OCI-M1 (cell line): ENCODE measurements around the gene LAPTM4A.

ENCODE experiments used
- DNase-seq: peaks from one replicate; lab custom pipeline; 2025; lab: John Stamatoyannopoulos, UW

The LAPTM4A gene

DNA sequence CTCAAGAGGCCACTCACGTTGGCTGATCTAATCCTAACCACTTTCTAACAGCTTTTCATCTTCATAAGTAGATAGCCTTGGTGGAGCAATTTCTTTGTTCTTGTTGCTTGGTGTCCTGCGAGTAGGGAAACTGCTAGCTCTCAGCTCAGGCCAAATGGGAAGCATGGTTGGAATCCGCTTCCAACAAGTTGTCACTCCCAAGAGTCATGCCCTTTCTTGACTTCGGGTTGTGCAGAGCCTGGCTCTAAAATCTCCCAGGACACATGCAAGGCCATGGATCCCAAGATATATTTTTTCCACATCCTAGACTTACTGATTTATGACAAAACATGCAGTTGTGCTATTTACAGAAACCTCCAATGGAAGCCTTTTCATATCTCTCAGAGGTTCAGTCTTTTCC lies 31.7 kb downstream of the LAPTM4A start:
- DNase-seq, result no peak

DNA sequence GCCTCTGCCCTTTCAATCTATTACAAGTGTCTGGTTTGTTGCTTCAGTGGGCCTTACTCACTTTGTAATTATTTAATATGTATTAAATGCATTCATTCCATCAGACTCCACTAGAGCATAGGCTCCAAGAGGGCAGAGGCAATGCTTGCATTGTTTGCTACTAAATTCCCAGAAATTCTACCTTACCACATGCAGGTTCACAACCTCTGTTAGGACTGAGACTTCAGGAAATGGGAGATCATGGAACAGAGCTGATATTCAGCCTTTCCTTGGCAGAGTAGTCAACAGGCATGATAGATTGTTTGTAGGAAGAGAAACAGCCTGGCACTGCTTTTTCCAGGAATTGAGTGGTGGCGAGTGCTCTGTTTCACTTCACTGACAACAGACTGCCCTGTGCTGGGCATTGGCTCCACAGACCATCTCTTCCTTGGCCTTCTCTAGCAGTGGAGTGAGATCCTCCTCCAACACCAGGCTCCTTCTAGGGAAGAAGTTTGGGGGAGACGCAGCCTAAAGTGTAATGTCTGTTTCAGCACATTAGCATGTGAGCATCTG lies 32.8 kb downstream of the LAPTM4A start:
- DNase-seq, result no peak

DNA sequence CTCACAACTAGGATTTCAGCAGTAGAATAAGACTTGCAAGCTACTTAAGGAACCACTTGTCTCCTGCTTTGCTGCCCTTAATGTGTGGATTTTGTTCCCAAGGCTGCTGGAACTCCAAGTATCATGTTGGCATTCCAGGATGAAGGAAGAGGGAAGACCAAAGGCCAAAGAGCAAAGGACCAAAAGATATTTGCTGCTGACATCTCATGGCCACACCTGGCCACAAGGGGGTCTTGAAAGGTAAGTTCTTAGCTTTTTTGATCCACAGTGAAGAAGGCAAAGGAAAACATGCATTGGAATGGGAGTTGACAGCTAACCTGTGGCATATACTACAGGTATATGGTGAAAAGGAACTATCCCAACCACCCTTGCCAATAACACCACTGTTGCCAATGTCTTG lies 35.1 kb downstream of the LAPTM4A start:
- DNase-seq, result no peak

DNA sequence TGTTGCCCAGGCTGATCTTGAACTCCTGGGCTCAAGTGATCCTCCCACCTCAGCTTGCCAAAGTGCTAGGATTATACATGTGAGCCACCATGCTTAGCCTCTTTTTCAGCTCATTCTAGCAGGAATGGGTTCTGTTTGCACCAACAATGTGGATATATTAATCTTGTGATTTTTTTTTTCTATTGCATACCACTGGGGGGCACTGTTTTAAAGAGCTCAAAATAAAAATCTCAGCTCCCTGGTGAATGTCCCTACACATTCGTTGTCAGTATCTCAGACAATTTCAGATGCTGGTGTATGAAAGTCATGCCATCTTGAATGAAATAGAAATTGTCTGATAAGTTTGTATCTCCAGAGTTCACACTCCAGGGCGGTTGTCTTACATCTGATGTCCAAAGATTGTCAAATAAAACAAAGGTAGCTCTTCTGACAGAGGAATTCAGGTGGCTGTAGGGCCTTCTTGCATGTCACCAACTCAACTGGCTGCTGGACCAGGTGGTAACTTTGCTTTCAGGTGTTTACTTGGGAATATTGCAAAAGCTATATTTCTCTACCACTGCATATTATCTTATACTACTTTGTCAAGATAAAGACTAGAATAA lies 35.8 kb downstream of the LAPTM4A start:
- DNase-seq, result peak; percentile 61

DNA sequence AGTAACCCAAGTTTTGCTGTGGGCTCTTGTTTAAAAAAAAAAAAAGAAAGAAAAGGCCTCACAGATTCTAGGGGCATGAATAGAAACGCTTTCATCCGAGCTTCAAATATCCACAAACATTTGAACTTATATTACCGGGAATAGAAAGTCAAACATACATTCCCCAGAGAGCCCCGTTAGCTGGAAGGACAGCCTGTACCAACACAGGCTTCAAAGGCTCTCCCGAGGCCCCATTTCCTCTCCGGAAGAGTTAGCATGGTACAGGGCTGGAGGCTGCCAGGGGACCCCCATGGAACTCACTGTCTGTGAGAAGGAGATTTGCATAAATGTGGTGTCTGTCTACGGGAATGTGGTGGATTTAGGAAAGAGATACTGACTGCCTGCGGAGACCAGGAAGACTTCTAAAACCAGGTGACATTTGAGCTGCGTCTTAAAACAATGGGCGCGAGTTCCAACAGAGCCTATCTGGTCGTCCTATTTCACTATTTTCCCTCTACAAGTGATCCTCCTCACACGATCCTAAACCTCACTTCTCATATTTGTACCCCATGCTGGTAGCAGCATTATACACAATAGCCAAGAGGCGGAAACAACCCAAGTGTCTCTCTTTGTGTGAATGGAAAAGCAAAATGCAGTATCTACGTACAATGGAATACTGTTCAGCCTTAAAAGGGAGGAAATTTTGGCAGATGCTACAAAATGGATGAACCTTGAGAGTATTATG lies 38.1 kb downstream of the LAPTM4A start:
- DNase-seq, result no peak

DNA sequence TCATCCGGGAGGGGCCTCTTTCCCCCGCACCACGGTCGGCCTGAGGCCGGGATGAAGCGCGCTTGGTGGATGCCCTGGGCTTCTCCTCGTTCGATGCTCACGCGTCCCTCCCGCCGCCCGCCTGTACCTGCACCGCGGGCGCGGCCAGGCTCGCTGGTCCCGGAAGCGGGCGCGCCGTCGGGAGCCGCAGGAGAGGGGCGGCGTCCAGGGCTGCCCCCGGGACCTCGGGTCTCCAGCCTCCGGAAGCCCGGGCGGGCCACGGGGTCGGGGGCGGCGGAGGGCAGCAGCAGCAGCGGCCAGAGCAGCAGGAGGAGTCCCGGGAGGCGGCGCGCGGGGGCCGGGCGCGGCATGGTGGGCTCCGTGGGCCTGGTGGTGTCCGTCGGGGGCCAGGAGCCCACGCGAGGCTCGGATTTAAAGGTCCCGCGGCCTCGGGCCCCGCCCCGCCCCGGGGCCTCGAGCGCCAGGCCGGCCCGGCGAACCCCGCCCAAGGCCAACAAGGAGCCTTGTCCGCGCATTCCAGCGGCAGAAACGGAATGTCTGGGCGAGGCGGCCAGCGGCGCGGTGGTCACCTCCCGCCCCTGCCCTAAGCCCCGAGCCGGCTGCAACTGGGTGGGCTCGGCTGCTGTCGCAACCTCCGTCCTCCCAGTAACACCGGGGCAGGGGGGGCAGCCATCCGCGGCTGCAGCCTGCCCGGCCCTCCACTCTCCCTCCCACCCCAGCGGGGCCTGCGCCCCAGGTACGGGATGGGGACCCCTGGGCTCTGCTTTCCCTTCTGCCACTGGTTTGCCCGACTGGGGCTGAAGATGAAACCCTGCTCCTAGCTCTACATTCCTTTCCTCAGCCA lies 38.9 kb downstream of the LAPTM4A start, which contains the start of gene MATN3:
Gene MATN3 (minus strand): TSS at position 387 of the 844 bp plus-strand sequence. CDS start 37 bp downstream, at position 350.
- no peak for DNase-seq

DNA sequence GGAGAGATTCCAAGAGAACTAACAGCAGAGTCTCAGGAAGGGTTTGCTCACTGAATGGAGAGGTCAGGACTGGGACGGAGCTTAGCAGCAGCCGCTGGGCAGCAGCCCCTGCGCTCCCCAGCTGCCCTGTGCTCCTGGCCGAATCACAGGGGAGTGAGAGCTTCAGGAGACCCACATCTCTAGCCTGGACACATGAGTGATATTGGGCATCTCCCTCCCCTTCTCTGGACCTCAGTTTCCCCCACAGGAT lies 39.5 kb downstream of the LAPTM4A start:
- no peak for DNase-seq

DNA sequence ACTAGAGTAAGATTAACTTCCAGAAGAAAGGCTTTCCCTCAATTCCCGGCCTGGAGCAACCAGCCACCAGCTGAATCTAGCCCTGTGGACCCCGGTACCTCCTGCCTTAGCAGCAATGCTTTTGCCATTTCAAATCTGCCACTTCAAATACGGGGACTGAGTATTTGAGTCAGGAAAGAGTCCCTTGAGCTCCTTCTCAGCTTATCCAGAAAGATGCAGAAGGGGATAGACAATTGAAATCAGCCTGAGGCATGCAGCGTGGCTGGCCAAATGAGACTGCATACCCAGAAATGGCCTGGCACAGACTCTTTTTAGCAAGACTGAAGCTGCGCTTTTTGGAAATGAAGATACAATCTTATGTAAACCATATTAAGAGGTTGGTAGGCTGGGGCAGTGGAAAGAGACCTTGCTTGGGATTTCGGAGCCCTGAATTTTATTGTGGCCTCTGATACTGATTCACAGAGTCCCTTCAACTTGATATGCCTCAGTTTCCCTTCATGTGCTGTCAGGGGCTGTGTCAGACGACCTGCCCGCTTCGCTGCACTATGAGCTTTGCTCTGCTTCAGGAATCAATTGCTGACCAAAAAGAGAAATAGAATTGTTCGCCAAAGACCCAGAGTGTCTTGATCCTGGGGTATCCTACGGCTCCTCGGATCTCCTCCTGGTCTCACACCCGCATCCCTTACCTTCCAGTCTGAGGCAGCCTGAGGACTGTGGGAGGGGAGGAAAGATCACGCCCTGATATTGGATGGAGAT lies 40.0 kb downstream of the LAPTM4A start:
- no peak for DNase-seq

DNA sequence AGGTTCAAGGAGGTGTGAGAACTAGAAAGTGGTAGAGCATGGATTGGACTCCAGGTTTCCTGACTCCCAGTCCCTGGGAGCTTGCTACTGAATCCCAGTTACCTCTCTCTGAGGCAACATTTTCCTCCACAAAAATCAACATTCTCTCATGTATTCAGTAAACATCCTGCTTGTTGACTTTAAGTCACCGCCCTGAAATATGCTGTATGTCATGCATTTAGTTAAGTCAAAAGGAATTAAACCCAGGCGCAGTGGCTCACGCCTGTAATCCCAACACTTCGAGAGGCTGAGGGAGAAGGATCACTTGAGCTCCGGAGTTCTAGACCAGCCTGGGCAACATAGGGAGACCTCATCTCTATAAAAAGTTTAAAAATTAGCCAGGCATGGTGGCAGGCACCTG lies 42.7 kb downstream of the LAPTM4A start:
- DNase-seq, result no peak

DNA sequence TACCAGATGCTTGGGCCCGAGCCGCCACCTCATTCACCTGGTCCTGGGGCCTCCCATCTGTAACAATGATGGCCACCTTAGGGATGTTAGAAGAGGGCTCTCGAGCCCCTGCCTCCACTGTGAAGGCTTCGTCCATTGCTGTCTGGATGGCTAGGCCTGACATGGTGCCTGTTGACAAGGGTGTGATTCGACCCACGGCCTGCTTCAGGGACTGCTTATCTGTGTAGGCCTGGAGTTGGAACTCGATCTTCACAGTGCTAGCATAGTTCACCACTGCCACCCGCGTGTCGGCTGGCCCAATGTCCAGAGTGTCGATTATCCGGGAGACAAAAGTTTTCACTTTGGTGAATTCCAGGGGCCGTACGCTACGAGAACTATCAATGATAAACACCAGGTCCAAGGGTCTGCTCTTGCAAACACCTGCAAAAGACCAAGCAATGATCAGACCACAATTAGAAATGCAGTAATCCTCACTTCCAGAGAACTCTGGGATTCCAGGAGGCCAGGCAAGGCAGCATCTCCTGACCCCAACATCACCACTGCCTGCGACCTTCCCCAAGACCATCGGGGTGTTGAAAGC lies 45.4 kb downstream of the LAPTM4A start:
- no peak for DNase-seq

DNA sequence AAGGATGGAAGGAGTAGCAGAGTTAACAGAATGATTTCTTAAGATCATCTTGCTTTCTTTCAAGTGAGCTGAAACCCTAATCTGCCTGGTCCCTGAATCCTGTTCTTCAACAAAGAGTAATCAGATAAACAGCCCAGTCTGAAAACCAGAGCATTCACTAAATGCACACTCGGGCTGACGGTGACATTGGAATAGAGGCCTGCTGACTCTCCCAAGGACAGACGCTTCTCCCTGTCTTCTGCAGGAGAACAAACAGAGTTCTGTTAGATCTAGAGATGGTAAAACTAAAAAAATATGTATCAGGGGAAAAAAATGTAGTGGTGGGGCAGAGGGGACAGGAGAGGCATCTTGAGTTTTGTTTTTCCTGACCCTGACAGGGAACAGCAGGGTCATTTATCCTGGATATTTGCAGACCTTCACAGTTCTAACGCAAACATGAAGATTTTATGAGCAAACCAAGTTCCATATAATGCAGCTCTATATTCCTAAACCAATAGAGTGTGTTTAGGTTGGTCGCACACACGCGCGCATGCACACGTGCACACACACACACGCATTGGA lies 46.3 kb downstream of the LAPTM4A start:
- DNase-seq, result no peak

DNA sequence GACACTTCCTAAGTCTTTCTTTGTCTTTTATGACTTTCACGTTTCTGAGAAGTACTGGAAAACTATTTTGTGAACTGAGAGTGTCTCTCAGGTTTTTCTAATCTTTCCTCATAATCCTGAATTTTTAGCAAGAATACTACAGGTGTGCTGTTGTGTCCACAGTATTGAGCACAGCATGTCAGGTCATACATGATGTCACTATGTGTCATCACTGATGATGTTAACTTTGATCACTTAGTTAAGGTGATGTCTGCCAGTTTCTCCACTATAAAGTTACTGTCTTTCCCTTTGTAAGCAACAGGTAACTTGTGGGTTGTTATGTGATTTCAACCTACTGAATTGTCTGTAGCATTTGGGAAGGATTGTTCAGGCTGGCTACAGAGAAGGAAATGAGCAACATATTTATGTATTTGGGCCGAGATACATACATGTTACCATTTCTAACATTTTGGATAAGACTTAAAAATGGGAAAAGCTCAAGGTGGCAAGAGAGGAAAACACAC lies 50.0 kb downstream of the LAPTM4A start:
- no peak for DNase-seq

DNA sequence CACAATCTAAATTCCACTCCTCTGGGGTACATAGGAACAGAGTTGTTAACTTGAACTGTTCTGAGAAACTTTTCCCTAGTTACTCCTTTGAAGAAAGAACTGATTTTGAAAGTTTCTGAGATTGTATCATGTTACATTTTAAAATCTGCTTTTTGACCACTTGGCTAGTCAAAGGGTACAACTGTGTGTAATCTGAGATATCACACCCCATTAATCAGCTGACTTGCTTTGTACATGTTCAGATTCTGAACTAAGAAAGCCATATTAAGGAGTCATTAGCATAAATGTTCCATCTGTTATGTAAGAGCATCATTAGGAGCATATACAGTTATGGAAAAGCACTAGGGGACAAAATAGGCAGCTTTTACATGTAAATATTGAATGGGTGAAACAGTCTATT lies 57.7 kb downstream of the LAPTM4A start:
- DNase-seq, result no peak

DNA sequence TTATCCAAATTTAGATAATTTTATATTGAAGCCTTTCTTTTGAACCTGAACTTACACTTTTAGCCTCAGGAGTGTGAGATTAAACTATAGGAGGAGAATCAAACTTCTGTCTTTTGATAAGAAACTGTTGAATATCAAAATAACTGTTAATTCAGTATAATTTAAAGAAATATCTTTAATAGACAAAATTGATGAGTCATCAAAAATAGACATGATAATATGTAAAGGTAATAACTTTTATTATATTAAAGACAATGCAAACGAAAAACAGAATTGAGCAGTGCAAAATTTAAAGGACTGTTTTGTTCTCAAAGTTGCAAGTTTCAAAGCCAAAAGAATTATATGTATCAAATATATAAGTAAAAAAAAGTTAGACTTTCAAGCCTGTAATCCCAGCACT lies 59.5 kb downstream of the LAPTM4A start:
- DNase-seq, result no peak

DNA sequence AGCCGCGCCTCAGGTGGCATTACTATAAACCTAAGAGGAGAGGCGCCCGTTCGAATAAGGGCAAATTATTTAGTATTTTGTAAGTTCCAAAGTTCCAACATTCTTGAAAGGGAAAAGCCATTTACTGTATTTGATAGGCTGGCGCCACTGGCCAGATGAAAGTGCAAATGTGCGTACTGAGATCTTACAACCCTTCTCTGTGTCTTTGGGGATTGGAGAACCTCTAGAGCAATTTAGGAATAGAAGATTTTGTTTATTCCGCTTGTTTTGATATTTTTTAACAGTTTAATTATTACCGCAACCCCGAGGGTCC lies 61.1 kb downstream of the LAPTM4A start:
- no peak for DNase-seq

DNA sequence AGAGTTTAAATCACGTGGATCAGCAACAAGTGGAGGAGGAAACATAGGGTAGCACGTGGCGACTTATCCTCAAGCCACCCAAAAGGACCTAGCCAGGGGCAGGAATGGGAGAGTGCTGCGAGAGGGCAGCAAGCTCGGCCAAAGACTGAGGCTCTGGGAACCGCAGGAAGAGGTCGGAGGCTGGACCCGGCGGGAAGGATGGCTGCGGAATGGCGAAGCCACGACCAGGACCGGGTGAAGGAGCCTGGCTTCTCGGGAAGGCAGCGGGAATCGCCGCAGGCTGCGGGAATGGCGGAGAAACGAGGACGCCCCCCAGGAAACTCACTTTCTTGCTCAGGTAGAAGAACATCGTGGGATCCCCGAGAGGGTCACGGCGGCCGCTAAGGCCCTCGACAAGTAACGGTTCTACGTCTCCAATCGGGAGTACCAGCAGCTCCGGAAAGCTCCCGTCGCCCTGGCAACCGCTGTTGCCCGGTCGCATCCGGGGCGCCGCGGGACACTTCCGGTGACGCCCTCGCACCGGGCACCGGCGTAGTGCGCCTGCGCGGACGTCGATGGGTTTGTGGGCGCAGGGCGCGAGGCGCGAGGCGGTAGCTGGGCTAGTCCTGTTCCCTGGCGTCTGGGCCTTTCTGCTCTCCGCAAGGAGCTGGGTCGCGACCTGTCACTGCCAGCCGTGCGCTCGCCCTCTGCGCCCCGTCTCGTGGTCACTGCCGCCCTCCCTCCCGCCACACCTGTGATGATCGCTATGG lies 61.6 kb downstream of the LAPTM4A start, which contains the start of gene WDR35:
Gene WDR35 (minus strand): TSS at position 439 of the 749 bp plus-strand sequence. CDS start 90 bp downstream, at position 349.
- DNase-seq, result peak; percentile 84

DNA sequence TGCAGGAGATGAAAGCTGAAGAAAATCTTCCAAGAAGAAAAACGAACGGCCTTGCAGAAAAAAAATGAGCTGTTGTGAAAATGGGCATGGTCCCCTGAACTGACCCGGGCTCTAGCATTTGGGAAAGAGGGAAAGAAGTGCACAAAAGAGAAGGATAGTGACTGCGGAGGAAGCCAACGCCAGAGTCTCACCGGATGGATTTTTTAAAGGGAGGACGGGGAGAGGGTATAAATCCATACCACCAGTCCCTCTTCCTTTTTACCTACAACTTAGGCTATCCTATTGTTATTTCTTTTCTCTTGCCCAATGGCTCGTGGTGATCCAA lies 62.1 kb downstream of the LAPTM4A start:
- DNase-seq, result no peak

DNA sequence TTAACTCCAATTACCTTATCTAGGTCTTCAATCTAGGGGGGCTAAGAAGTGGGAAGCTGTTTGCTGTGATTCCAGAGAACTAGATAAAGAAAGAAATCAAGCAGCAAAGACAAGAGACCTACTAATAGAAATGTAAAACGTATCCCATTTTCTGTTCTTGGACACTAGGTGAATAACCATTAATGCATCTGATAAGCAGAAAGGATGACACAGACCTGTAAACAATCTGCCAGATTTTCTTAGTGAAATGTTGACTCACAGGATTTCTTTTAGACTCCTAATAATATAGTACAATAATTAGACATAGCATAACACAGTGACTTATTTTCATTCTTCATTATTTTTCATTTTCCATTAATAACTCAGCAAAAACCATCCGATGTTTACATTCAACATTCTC lies 62.8 kb downstream of the LAPTM4A start:
- no peak for DNase-seq

DNA sequence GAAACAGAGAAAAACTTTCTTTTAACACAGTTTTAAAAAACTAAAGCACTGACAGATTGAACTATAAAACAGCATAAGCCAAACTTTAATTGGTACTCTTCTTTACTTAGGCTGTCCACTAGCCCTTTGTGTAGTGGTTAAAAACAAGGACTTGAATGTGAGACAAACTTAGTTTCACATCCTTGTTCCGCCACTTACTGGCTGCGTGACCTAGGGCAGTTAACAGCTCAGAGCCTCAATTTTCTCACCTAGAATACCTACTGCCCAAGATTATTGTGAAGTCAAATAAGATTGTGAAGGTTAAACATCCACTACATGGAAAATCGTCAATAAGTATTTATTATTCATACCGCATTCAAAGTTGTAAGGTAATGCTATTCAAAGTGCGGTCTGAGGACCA lies 63.5 kb downstream of the LAPTM4A start:
- no peak for DNase-seq
